ENCODE data around the gene PLEKHA1. TPM values are rescaled to one million over a fixed set of nuclear protein-coding genes. Genes with fewer than 3 reads are reported as not detected.

The PLEKHA1 gene
- total RNA-seq, 1 experiment from 2014 or later = 30.6 TPM

GRCh38 chr10:122362621-122363020 lies 11.9 kb upstream of the PLEKHA1 start:
- no peak overlapping the region for H3K4me3 ChIP-seq (replicated peaks in 1 of 2; ENCODE audit: low read depth in 1 of 2, low read length in 2 of 2)
- no peak for DNase-seq (ENCODE audit: low read depth, low spot score)
- no peaks in the 10 kb centered on the region for H3K36me3 ChIP-seq (ENCODE audit: control insufficient read depth in 1 of 2, insufficient read depth in 2 of 2, low read length in 2 of 2)
- H3K27ac ChIP-seq (ENCODE audit: low read depth, low read length) = no peak overlapping the region
- BruUV-seq (replicated peaks) = no TSS peak
- H3K79me2 ChIP-seq (ENCODE audit: insufficient read depth, low read length) = no peaks in the 10 kb centered on the region
- 0 out of 2 replicates have a peak, but pooled peaks cover 5% of the 10 kb centered on the region for H3K27me3 ChIP-seq (ENCODE audit: insufficient read depth, low read length)
- POLR2A ChIA-PET = no interaction called here
- H3K4me1 ChIP-seq (ENCODE audit: control insufficient read depth in 1 of 2, insufficient read depth in 2 of 2, low read length in 2 of 2) = no peaks in the 10 kb centered on the region
- intact Hi-C loops (cut with micrococcal nuclease) = no loop called here
- no peak overlapping the region for H3K4me2 ChIP-seq (ENCODE audit: low read length)
- no peak for TF ChIP-seq TCF7L2 (IDR thresholded peaks at IDR 0.05; ENCODE audit: borderline replicate concordance, extremely low read depth, insufficient read depth, insufficient read length)
- no peak for TF ChIP-seq ZFX (IDR thresholded peaks at IDR 0.05)
- no peak for TF ChIP-seq EZH2phosphoT487 (IDR thresholded peaks at IDR 0.05; ENCODE audit: borderline replicate concordance)
- no peak for TF ChIP-seq ATF3 (IDR thresholded peaks at IDR 0.05)
- TF ChIP-seq SP1 (IDR thresholded peaks at IDR 0.05; ENCODE audit: low read depth) = no peak
- no peak for TF ChIP-seq JUND (IDR thresholded peaks at IDR 0.05)
- TF ChIP-seq POLR2A (IDR thresholded peaks at IDR 0.05; ENCODE audit: borderline replicate concordance, extremely low read depth, insufficient read depth, insufficient read length) = no peak
- TF ChIP-seq FOSL1 (IDR thresholded peaks at IDR 0.05; ENCODE audit: low read depth) = no peak
- TF ChIP-seq CEBPB (IDR thresholded peaks at IDR 0.05; ENCODE audit: low read depth) = no peak
- no peak for TF ChIP-seq ELF1 (IDR thresholded peaks at IDR 0.05; ENCODE audit: borderline replicate concordance, low read depth)
- no peak for TF ChIP-seq MAX (IDR thresholded peaks at IDR 0.05)
- no peak for TF ChIP-seq EGR1 (IDR thresholded peaks at IDR 0.05; ENCODE audit: low read depth)
- no peak for TF ChIP-seq REST (IDR thresholded peaks at IDR 0.05; ENCODE audit: low read depth)
- no peak for TF ChIP-seq POLR2AphosphoS5 (IDR thresholded peaks at IDR 0.05; ENCODE audit: low read depth, low read length)
- TF ChIP-seq EZH2 (IDR thresholded peaks at IDR 0.05) = no peak
- TF ChIP-seq CBX3 (IDR thresholded peaks at IDR 0.05; ENCODE audit: low read depth) = no peak
- no peak for TF ChIP-seq YY1 (IDR thresholded peaks at IDR 0.05; ENCODE audit: extremely low read depth, insufficient replicate concordance, low read depth, low read length)
- TF ChIP-seq ZBTB33 (IDR thresholded peaks at IDR 0.05; ENCODE audit: extremely low read depth, insufficient replicate concordance, low read length) = no peak
- TF ChIP-seq SIN3A (IDR thresholded peaks at IDR 0.05; ENCODE audit: low read depth) = no peak
- no peak for TF ChIP-seq RAD21 (IDR thresholded peaks at IDR 0.05; ENCODE audit: low read depth)
- RAD21 ChIA-PET (ENCODE audit: low non-redundant PET in 1 of 2, low total read pairs in 2 of 2, uncharacterized antibody in 2 of 2, unreplicated experiment in 2 of 2) = no interaction called here
- no peaks in the 10 kb centered on the region for H3K9me3 ChIP-seq (ENCODE audit: control insufficient read depth in 1 of 2, insufficient read depth in 1 of 2, low read depth in 1 of 2, low read length in 2 of 2)
- no peaks in the 10 kb centered on the region for H4K20me1 ChIP-seq (ENCODE audit: insufficient read depth)
- ATAC-seq = no peak; the same call in 1 of the 2 replicates
- H2AFZ ChIP-seq (ENCODE audit: low read depth, low read length, poor library complexity, severe bottlenecking) = no peak overlapping the region
- H3K9me2 ChIP-seq (ENCODE audit: insufficient read depth) = no peaks in the 10 kb centered on the region
- H3K9ac ChIP-seq (ENCODE audit: low read length) = no peak overlapping the region
- CTCF ChIA-PET = no interaction called here
